T-helper 17 cell (primary cell): ENCODE data around the gene TPRG1L. TPM values are rescaled to one million over a fixed set of nuclear protein-coding genes. Genes with fewer than 3 reads are reported as not detected.

ENCODE experiments used
- ATAC-seq: fragments of 150-1000 bp; cut with Tn5 transposase; 2 replicates; pipeline ENCODE4 v1.10.0; 2021; ENCODE audit warnings: mild to moderate bottlenecking, moderate library complexity
- DNase-seq, 3 donors: peaks; one replicate each; pipeline versions ENCODE4 v3.0.0 to v3.0.0-alpha.2; 2020 to 2021
- H3K9me3 ChIP-seq: one replicate; pipeline ENCODE4 v1.7.0; 2013; ENCODE audit warnings: low read length, mild to moderate bottlenecking; ENCODE audit not compliant: control insufficient read depth, poor library complexity, severe bottlenecking
- H3K27ac Mint-ChIP-seq: one replicate; pipeline ENCODE4 v1.8.0; 2022; ENCODE audit warnings: mild to moderate bottlenecking, moderate library complexity, mixed read lengths
- H3K27me3 Mint-ChIP-seq: one replicate; pipeline ENCODE4 v1.8.0; 2022; ENCODE audit warnings: mixed read lengths
- H3K36me3 Mint-ChIP-seq: one replicate; pipeline ENCODE4 v1.8.0; 2022; ENCODE audit warnings: low read depth, mixed read lengths
- H3K4me1 Mint-ChIP-seq: one replicate; pipeline ENCODE4 v1.8.0; 2022; ENCODE audit warnings: mild to moderate bottlenecking, mixed read lengths
- H3K4me3 Mint-ChIP-seq: one replicate; pipeline ENCODE4 v1.8.0; 2022; ENCODE audit warnings: mild to moderate bottlenecking, moderate library complexity, mixed read lengths
- total RNA-seq, 4 donors: library from RNA in 2 of 4; stranded (reverse) in 2 of 4; gene quantifications; one replicate each; pipeline ENCODE4 v1.2.3 and lab custom pipeline; 2022 to 2026

The TPRG1L gene
- total RNA-seq, 2 donors from 2014 or later: 30.3 to 34.9 TPM

DNA sequence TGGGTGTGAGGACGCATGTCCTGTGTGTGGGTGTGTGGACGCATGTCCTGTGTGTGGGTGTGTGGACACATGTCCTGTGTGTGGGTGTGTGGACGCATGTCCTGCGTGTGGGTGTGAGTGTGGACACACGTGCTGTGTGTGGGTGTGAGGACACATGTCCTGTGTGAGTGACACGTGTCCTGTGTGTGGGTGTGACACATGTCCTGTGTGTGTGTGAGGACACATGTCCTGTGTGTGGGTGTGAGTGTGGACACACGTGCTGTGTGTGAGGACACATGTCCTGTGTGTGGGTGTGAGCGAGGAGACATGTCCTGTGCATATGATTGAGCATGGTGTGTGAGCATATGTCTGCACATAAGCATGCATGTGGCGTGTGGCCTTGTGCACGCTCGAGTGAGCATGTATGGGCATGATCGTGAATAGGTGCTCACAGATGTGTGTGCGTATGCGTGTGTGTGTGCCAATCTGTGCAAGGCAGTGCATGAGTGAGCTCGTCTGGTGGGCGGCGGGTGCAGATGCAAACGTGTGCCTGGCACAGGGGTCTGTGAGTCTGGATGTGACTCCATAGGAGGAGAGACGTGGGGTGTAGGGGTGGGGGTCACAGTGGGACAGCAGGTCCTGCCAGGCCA lies 38.8 kb upstream of the TPRG1L start:
- no peak for DNase-seq
- Mint-ChIP-seq H3K27ac (no peak overlapping the region), H3K36me3 (no peaks in the 10 kb centered on the region), H3K4me3 (no peak overlapping the region), H3K4me1 (peaks cover 3% of the 10 kb centered on the region), H3K27me3 (no peaks in the 10 kb centered on the region)
- no peak for ATAC-seq
- H3K9me3 ChIP-seq: peaks cover 6% of the 10 kb centered on the region

DNA sequence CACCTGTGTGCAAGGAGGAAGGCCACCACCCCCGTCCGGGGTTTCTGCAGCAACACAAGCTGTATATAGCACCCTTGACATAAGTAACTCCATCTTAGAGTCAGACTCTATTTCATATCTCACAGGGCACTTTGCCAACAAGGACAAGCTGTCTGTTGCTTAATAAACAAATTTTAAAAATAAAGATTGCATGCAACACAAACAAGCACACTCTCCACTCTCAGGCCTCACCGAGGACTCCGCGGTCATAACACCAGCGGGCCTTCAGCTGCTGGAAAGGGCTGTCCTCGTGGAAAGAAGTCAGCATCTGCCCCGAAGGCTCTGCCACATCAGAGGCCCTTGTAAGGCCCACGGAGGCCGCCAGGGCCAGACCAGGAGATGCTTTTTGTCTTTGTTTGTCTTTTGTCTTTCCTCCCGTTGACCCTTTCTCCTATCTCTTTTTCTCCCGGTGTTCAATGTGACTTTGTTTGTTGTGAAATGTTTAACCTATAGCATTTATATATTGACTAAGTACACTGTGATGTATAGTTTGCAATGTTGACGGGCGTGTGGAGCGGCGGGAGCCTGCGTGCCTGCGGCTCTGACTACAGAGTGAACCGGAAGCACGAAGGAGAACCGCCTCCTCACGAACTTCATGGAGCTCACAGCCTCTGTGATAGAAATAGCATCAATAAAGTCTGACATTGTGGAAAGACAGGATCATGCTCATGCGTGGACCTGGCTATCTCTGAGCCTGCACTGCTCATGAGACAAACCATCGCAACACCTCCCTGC lies 37.6 kb upstream of the TPRG1L start:
- no peak for DNase-seq
- H3K9me3 ChIP-seq: peaks cover 6% of the 10 kb centered on the region
- Mint-ChIP-seq H3K4me1 (peaks cover 3% of the 10 kb centered on the region), H3K27me3 (no peaks in the 10 kb centered on the region), H3K27ac (no peak overlapping the region), H3K36me3 (no peaks in the 10 kb centered on the region), H3K4me3 (no peak overlapping the region)
- no peak for ATAC-seq

GRCh38 chr1:3588395-3588794 lies 36.4 kb upstream of the TPRG1L start:
- ATAC-seq (no peak), DNase-seq (no peak)
- Mint-ChIP-seq H3K36me3 (no peaks in the 10 kb centered on the region), H3K4me1 (peaks cover 3% of the 10 kb centered on the region), H3K27ac (no peak overlapping the region), H3K4me3 (no peak overlapping the region), H3K27me3 (no peaks in the 10 kb centered on the region)
- peaks cover 6% of the 10 kb centered on the region for H3K9me3 ChIP-seq

- Mint-ChIP-seq H3K36me3 (no peaks in the 10 kb centered on the region), H3K27ac (no peak overlapping the region), H3K4me3 (no peak overlapping the region), H3K27me3 (no peaks in the 10 kb centered on the region), H3K4me1 (peaks cover 3% of the 10 kb centered on the region)
- H3K9me3 ChIP-seq: peaks cover 2% of the 10 kb centered on the region
- ATAC-seq (no peak), DNase-seq (no peak)
These were observed 34.6 kb upstream of the TPRG1L start for GRCh38 chr1:3590139-3590763.

- H3K4me1 Mint-ChIP-seq: peaks cover 3% of the 10 kb centered on the region
- no peaks in the 10 kb centered on the region for H3K27me3 Mint-ChIP-seq
- no peak overlapping the region for H3K27ac Mint-ChIP-seq
- H3K4me3 Mint-ChIP-seq: no peak overlapping the region
- no peak for DNase-seq
- no peaks in the 10 kb centered on the region for H3K9me3 ChIP-seq
- ATAC-seq: no peak
- no peaks in the 10 kb centered on the region for H3K36me3 Mint-ChIP-seq
These were observed 33.6 kb upstream of the TPRG1L start for GRCh38 chr1:3590951-3591865.

DNA sequence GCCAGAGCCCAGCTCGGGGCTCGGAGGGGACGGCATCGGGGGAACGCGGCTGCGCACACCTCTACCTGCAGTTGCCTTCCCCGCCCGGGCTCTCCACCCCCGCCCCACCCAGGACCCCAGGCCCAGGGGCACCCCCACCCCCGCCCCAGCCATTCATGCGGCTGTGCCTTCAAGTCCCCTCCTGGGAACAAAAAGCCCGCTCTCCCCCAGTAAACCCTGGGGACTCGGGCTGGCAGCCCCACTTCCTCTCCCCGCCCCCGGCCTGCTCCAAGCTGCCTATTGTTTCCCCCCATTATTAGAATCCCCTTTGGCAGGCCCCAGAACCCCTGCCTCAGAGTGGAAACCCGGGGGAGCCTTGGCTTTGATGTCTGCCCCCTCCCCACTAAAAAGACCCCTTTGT lies 31.5 kb upstream of the TPRG1L start:
- ATAC-seq: no peak
- no peak overlapping the region for H3K4me3 Mint-ChIP-seq
- peaks cover 11% of the 10 kb centered on the region for H3K4me1 Mint-ChIP-seq
- no peaks in the 10 kb centered on the region for H3K9me3 ChIP-seq
- H3K27ac Mint-ChIP-seq: no peak overlapping the region
- peaks cover 3% of the 10 kb centered on the region for H3K36me3 Mint-ChIP-seq
- H3K27me3 Mint-ChIP-seq: no peaks in the 10 kb centered on the region
- no peak for DNase-seq

GRCh38 chr1:3593745-3594144 lies 31.1 kb upstream of the TPRG1L start:
- Mint-ChIP-seq H3K27ac (no peak overlapping the region), H3K27me3 (no peaks in the 10 kb centered on the region), H3K4me1 (peaks cover 11% of the 10 kb centered on the region), H3K36me3 (peaks cover 3% of the 10 kb centered on the region), H3K4me3 (no peak overlapping the region)
- DNase-seq (no peak), ATAC-seq (no peak)
- no peaks in the 10 kb centered on the region for H3K9me3 ChIP-seq

- Mint-ChIP-seq H3K4me3 (no peak overlapping the region), H3K27ac (no peak overlapping the region), H3K36me3 (peaks cover 3% of the 10 kb centered on the region), H3K27me3 (peaks cover 4% of the 10 kb centered on the region), H3K4me1 (peaks cover 8% of the 10 kb centered on the region)
- no peak for DNase-seq
- no peak for ATAC-seq
- no peaks in the 10 kb centered on the region for H3K9me3 ChIP-seq
These were observed 30.0 kb upstream of the TPRG1L start for GRCh38 chr1:3594706-3595377.

- Mint-ChIP-seq H3K27me3 (peaks cover 4% of the 10 kb centered on the region), H3K27ac (no peak overlapping the region), H3K36me3 (peaks cover 3% of the 10 kb centered on the region), H3K4me3 (no peak overlapping the region), H3K4me1 (peaks cover 8% of the 10 kb centered on the region)
- DNase-seq (no peak), ATAC-seq (no peak)
- no peaks in the 10 kb centered on the region for H3K9me3 ChIP-seq
These were observed 28.9 kb upstream of the TPRG1L start for GRCh38 chr1:3595949-3596348.

DNA sequence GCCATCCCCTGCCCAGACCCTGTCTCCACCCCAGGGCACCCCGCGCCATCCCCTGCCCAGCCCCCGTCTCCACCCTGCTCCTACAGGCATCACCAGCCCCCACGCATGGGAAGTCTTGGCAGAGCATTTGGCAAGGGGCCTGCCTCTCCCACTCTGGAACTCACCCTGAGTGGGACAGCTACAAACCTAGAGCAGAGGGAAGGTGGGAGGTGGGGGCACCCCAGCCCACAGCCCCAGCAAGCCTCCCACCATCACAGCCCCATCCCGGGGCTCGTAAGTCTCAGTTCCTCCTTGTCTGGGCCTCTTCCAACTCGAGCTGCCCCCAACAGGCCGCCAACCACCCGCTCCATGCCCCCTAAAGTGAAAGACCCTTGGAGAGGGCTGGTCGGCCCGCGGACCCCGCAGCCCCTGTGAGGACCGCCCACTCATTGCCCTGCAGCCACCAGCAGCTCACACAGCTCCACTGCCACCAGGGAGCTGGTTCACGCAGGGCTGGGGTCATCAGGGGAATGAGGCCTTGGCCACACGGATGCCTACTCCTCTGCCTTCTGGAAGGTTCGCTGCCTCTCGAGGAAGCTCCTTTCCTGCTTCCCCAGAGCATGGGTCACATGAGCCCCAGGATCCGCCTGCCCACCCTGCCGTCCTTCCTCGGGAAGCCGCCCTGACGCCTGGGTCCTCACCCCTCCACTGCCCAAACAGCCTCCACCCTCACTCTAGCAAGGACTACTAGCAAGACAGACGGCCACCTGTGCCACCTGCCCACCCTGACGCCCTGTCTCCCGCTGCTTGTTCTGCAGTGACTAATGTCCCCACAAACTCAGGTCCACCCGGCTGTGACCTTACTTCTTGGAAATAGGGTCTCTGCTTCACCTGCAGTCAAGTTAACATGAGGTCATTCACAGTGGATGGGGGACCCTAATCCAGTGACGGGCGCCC lies 27.9 kb upstream of the TPRG1L start:
- H3K27me3 Mint-ChIP-seq: peaks cover 4% of the 10 kb centered on the region
- no peaks in the 10 kb centered on the region for H3K9me3 ChIP-seq
- ATAC-seq (no peak), DNase-seq (no peak)
- peak overlapping the region; percentile 86 for H3K4me3 Mint-ChIP-seq
- peaks cover 8% of the 10 kb centered on the region for H3K4me1 Mint-ChIP-seq
- H3K27ac Mint-ChIP-seq: peak overlapping the region; percentile 11
- peaks cover 3% of the 10 kb centered on the region for H3K36me3 Mint-ChIP-seq

- Mint-ChIP-seq H3K27me3 (peaks cover 4% of the 10 kb centered on the region), H3K4me3 (peak overlapping the region; percentile 86), H3K27ac (peak overlapping the region; percentile 11), H3K4me1 (peaks cover 8% of the 10 kb centered on the region), H3K36me3 (peaks cover 3% of the 10 kb centered on the region)
- ATAC-seq (peak; percentile 48), DNase-seq (no peak)
- no peaks in the 10 kb centered on the region for H3K9me3 ChIP-seq
These were observed 27.2 kb upstream of the TPRG1L start for GRCh38 chr1:3597599-3597964.

DNA sequence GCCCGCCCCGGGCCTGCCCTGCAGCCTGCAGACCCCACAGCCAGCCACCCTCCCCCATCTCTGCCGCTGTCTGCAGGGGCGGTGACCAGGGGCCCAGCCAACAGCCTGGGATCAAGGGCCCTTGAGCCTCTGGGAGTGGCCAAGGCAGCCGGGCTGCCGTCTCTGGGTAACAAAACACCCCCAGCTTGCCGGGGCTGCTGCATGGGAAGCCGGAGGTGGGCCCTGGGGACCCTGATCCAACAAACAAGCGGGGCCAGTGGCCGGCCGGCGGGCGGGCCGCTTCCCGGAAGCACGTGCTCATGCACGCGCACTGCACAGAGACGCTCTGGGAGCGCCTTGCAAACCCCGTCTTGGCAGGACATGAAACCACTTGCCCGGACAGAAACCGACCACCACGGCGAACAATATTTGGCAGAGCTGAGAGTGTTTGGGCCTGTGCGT lies 26.7 kb upstream of the TPRG1L start:
- peaks cover 3% of the 10 kb centered on the region for H3K36me3 Mint-ChIP-seq
- H3K27me3 Mint-ChIP-seq: peaks cover 4% of the 10 kb centered on the region
- DNase-seq (no peak), ATAC-seq (no peak)
- peaks cover 8% of the 10 kb centered on the region for H3K4me1 Mint-ChIP-seq
- H3K9me3 ChIP-seq: no peaks in the 10 kb centered on the region
- peak overlapping the region; percentile 11 for H3K27ac Mint-ChIP-seq
- peak overlapping the region; percentile 86 for H3K4me3 Mint-ChIP-seq
